ENCODE measurements around the gene IKZF4. TPM values are rescaled to one million over a fixed set of nuclear protein-coding genes. Genes with fewer than 3 reads are reported as not detected.

The IKZF4 gene
- total RNA-seq, 1 experiment from 2014 or later: 1.1 TPM

GRCh38 chr12:56086096-56086495 lies 65.3 kb downstream of the IKZF4 start:
- no peaks in the 10 kb centered on the region for H3K36me3 ChIP-seq
- no peak overlapping the region for H3K4me3 ChIP-seq
- no peak for DNase-seq (ENCODE audit: low read depth in 1 of 2, low spot score in 2 of 2)
- H3K27ac ChIP-seq: no peak overlapping the region
- H3K4me1 ChIP-seq (replicated peaks): no peaks in the 10 kb centered on the region
- no peaks in the 10 kb centered on the region for H3K9me3 ChIP-seq (replicated peaks)
- H3K27me3 ChIP-seq (replicated peaks): peaks cover 10% of the 10 kb centered on the region; the same call in 1 of the 2 replicates

GRCh38 chr12:56086608-56087007 lies 65.8 kb downstream of the IKZF4 start:
- no peak overlapping the region for H3K4me3 ChIP-seq
- no peaks in the 10 kb centered on the region for H3K9me3 ChIP-seq (replicated peaks)
- no peaks in the 10 kb centered on the region for H3K36me3 ChIP-seq
- DNase-seq (ENCODE audit: low read depth in 1 of 2, low spot score in 2 of 2): no peak
- H3K27me3 ChIP-seq (replicated peaks): peaks cover 10% of the 10 kb centered on the region; the same call in 1 of the 2 replicates
- H3K4me1 ChIP-seq (replicated peaks): no peaks in the 10 kb centered on the region
- H3K27ac ChIP-seq: no peak overlapping the region

- DNase-seq (ENCODE audit: low read depth in 1 of 2, low spot score in 2 of 2): no peak
- H3K27ac ChIP-seq: no peak overlapping the region
- no peaks in the 10 kb centered on the region for H3K4me1 ChIP-seq (replicated peaks)
- H3K27me3 ChIP-seq (replicated peaks): peaks cover 10% of the 10 kb centered on the region; the same call in 1 of the 2 replicates
- no peaks in the 10 kb centered on the region for H3K9me3 ChIP-seq (replicated peaks)
- H3K4me3 ChIP-seq: no peak overlapping the region
- no peaks in the 10 kb centered on the region for H3K36me3 ChIP-seq
Observed at GRCh38 chr12:56087220-56087619, 66.4 kb downstream of the IKZF4 start.

Other genes starting within 250 kb of the IKZF4 start
- 124 and 208 TPM in 2 replicates for gene SARNP, start 203.3 kb upstream of the IKZF4 start, total RNA-seq (2014; rRNA removed; shearing (Covaris generic))
- 15.4 and 15.7 TPM in 2 replicates for gene ORMDL2, start 203.0 kb upstream of the IKZF4 start, total RNA-seq (2014; rRNA removed; shearing (Covaris generic))
- gene DNAJC14, start 191.5 kb upstream of the IKZF4 start, total RNA-seq (2014; rRNA removed; shearing (Covaris generic)): 41.6 and 58.1 TPM in 2 replicates
- 9.8 and 14.5 TPM in 2 replicates for gene MMP19, start 178.1 kb upstream of the IKZF4 start, total RNA-seq (2014; rRNA removed; shearing (Covaris generic))
- 25.1 and 43.7 TPM in 2 replicates for gene PYM1, start 93.1 kb upstream of the IKZF4 start, total RNA-seq (2014; rRNA removed; shearing (Covaris generic))
- 23.9 and 46.2 TPM in 2 replicates for gene DGKA, start 89.9 kb upstream of the IKZF4 start, total RNA-seq (2014; rRNA removed; shearing (Covaris generic))
- 0.34 TPM in 1 of 2 replicates, not detected in the other for gene PMEL, start 55.0 kb upstream of the IKZF4 start, total RNA-seq (2014; rRNA removed; shearing (Covaris generic))
- 74.4 and 82.1 TPM in 2 replicates for gene CDK2, start 54.2 kb upstream of the IKZF4 start, total RNA-seq (2014; rRNA removed; shearing (Covaris generic))
- 17.4 and 33.0 TPM in 2 replicates for gene RAB5B, start 47.0 kb upstream of the IKZF4 start, total RNA-seq (2014; rRNA removed; shearing (Covaris generic))
- 11.8 and 15.8 TPM in 2 replicates for gene SUOX, start 23.8 kb upstream of the IKZF4 start, total RNA-seq (2014; rRNA removed; shearing (Covaris generic))
- 622 and 1,406 TPM in 2 replicates for gene RPS26, start 20.9 kb downstream of the IKZF4 start, total RNA-seq (2014; rRNA removed; shearing (Covaris generic))
- not detected in 2 replicates for gene ERBB3, start 59.1 kb downstream of the IKZF4 start, total RNA-seq (2014; rRNA removed; shearing (Covaris generic))
- gene PA2G4, start 83.5 kb downstream of the IKZF4 start, total RNA-seq (2014; rRNA removed; shearing (Covaris generic)): 204 and 249 TPM in 2 replicates
- 1,215 and 2,760 TPM in 2 replicates for gene RPL41, start 95.6 kb downstream of the IKZF4 start, total RNA-seq (2014; rRNA removed; shearing (Covaris generic))
- 3.6 and 7.3 TPM in 2 replicates for gene ZC3H10, start 97.2 kb downstream of the IKZF4 start, total RNA-seq (2014; rRNA removed; shearing (Covaris generic))
- gene ESYT1, start 107.2 kb downstream of the IKZF4 start, total RNA-seq (2014; rRNA removed; shearing (Covaris generic)): 138 and 170 TPM in 2 replicates
- gene MYL6B, start 131.5 kb downstream of the IKZF4 start, total RNA-seq (2014; rRNA removed; shearing (Covaris generic)): 71.9 and 97.8 TPM in 2 replicates
- 4,832 and 5,659 TPM in 2 replicates for gene MYL6, start 137.3 kb downstream of the IKZF4 start, total RNA-seq (2014; rRNA removed; shearing (Covaris generic))
- gene SMARCC2, start 168.4 kb downstream of the IKZF4 start, total RNA-seq (2014; rRNA removed; shearing (Covaris generic)): 20.9 and 33.4 TPM in 2 replicates
- 28.5 and 46.7 TPM in 2 replicates for gene RNF41, start 200.9 kb downstream of the IKZF4 start, total RNA-seq (2014; rRNA removed; shearing (Covaris generic))
- gene NABP2, start 203.3 kb downstream of the IKZF4 start, total RNA-seq (2014; rRNA removed; shearing (Covaris generic)): 47.8 and 55.7 TPM in 2 replicates
- not detected in 2 replicates for gene SLC39A5, start 209.0 kb downstream of the IKZF4 start, total RNA-seq (2014; rRNA removed; shearing (Covaris generic))
- 9.6 and 12.7 TPM in 2 replicates for gene ANKRD52, start 237.3 kb downstream of the IKZF4 start, total RNA-seq (2014; rRNA removed; shearing (Covaris generic))
- gene COQ10A, start 245.9 kb downstream of the IKZF4 start, total RNA-seq (2014; rRNA removed; shearing (Covaris generic)): 7.9 and 13.4 TPM in 2 replicates

Measured in SJSA1 (cell line).